Spleen (tissue), 11 donors: Measurements from ENCODE around the gene HPCAL4. TPM values are rescaled to one million over a fixed set of nuclear protein-coding genes. Genes with fewer than 3 reads are reported as not detected.

Source experiments
- DNase-seq: peaks from one replicate; pipeline ENCODE4 v3.0.0-alpha.2; 2020
- H3K27ac ChIP-seq, 8 donors: fragments of 200-600 bp; sonication (generic) in 7 of 8; 1 replicate in 4 of 8; 2 replicates in 4 of 8; pipeline versions ENCODE4 v1.5.0 to v1.8.0; 2016 to 2021; ENCODE audit warnings: inconsistent platforms in 4 of 8, mild to moderate bottlenecking in 4 of 8, moderate library complexity in 1 of 8
- H3K27me3 ChIP-seq, 7 donors: fragments of 200-600 bp; sonication (generic) in 6 of 7; replicated peaks in 1 of 7; 1 replicate in 4 of 7; 2 replicates in 3 of 7; pipeline versions ENCODE4 v1.5.0 to v1.8.0; 2016 to 2021; ENCODE audit warnings: inconsistent platforms in 3 of 7, mild to moderate bottlenecking in 1 of 7
- H3K36me3 ChIP-seq, 6 donors: fragments of 200-600 bp; sonication (generic) in 5 of 6; 1 replicate in 4 of 6; 2 replicates in 2 of 6; pipeline versions ENCODE4 v1.5.0 to v1.8.0; 2016 to 2021; ENCODE audit warnings: inconsistent platforms in 2 of 6
- H3K4me1 ChIP-seq, 6 donors: fragments of 200-600 bp; sonication (generic) in 5 of 6; 1 replicate in 3 of 6; 2 replicates in 3 of 6; pipeline versions ENCODE4 v1.5.0 to v1.8.0; 2016 to 2021; ENCODE audit warnings: inconsistent platforms in 3 of 6
- H3K4me3 ChIP-seq, 8 donors: fragments of 200-600 bp; sonication (generic) in 7 of 8; 1 replicate in 4 of 8; 2 replicates in 4 of 8; pipeline versions ENCODE4 v1.5.0 to v1.8.0; 2016 to 2021; ENCODE audit warnings: inconsistent platforms in 4 of 8, mild to moderate bottlenecking in 4 of 8, moderate library complexity in 2 of 8
- H3K9me3 ChIP-seq, 8 donors: fragments of 200-600 bp; sonication (generic) in 7 of 8; 1 replicate in 4 of 8; 2 replicates in 4 of 8; pipeline versions ENCODE4 v1.5.0 to v1.8.0; 2016 to 2021; ENCODE audit warnings: inconsistent platforms in 4 of 8
- POLR2A ChIP-seq, 3 donors: fragments of 450-650 bp; IDR thresholded peaks; one replicate each; pipeline ENCODE4 v1.5.1; 2017; ENCODE audit warnings: antibody characterized with exemption in 3 of 3, mild to moderate bottlenecking in 1 of 3
- POLR2AphosphoS5 ChIP-seq, 3 donors: sonication (generic); formaldehyde crosslinking; IDR thresholded peaks; one replicate each; pipeline ENCODE4 v1.5.1; 2017; ENCODE audit warnings: antibody characterized with exemption in 3 of 3
- WGBS, 5 donors: extraction: QIAGEN DNeasy Blood & Tissue Kit in 3 of 5; methylation state at CpG; one replicate each; pipeline versions ENCODE4 v1.1.5 to v1.1.7; 2013 to 2018; 5-methylcytosine and 5-hydroxymethylcytosine counted together
- intact Hi-C: fragments of 100-400 bp; cut with DNase I; formaldehyde crosslinking; loops from one replicate; pipeline ENCODE4 v1.15.0; 2023; ENCODE audit warnings: low total_unique reads
- polyA plus RNA-seq, 3 donors: library from polyadenylated mRNA; stranded (reverse); fragments of 200-250 nt; gene quantifications; one replicate each; pipeline ENCODE4 v1.2.1, GENCODE V29; 2013
- total RNA-seq, 7 donors: library from RNA; depleted of rRNA in 3 of 7; stranded (reverse); fragments of >200 nt in 3 of 7; fragmentation: NEBNext Ultra II Directional in 4 of 7; extraction: Animal tissue kit (Norgen Biotek cat#: 25700) in 4 of 7; gene quantifications; one replicate each; pipeline versions ENCODE4 v1.1.0 to v1.2.1, GENCODE V29; 2016 to 2021
- TF ChIP-seq, protein P1 (sequence below), 11 experiments: fragments of 200-600 bp in 7 of 11; fragments of 450-650 bp in 4 of 11; sonication (generic) in 4 of 11; IDR thresholded peaks in 8 of 11; conservative IDR thresholded peaks in 3 of 11; 1 replicate in 7 of 11; 2 replicates in 4 of 11; pipeline versions ENCODE4 v1.4.0 to v1.8.0; 2016 to 2021; ENCODE audit warnings: antibody characterized with exemption in 11 of 11, inconsistent platforms in 4 of 11, mild to moderate bottlenecking in 1 of 11
- donor health status: healthy with polysubstance abuse.
- donor health status: DM: no; HTN: no; CAD: no; lungs with moderate emphysema.
- donor health status: DM: no; HTN: no; CAD: no.
- donor health status: Bipolar disorder and iron deficiency.
- donor health status: healthy.
- donor health status: DM: no; HTN: no; CAD: no.
- donor health status: DM: yes; HTN: yes; CAD: no.

The HPCAL4 gene
- total and polyA plus RNA-seq, 10 donors: 0.10 to 0.70 (median 0.39) TPM

GRCh38 chr1:39668894-39669293, 22.3 kb downstream of the HPCAL4 start:
- TF ChIP-seq POLR2A (IDR thresholded peaks at IDR 0.05) (no peak), POLR2AphosphoS5 (IDR thresholded peaks at IDR 0.05) (no peak)
- TF ChIP-seq, protein P1, sequence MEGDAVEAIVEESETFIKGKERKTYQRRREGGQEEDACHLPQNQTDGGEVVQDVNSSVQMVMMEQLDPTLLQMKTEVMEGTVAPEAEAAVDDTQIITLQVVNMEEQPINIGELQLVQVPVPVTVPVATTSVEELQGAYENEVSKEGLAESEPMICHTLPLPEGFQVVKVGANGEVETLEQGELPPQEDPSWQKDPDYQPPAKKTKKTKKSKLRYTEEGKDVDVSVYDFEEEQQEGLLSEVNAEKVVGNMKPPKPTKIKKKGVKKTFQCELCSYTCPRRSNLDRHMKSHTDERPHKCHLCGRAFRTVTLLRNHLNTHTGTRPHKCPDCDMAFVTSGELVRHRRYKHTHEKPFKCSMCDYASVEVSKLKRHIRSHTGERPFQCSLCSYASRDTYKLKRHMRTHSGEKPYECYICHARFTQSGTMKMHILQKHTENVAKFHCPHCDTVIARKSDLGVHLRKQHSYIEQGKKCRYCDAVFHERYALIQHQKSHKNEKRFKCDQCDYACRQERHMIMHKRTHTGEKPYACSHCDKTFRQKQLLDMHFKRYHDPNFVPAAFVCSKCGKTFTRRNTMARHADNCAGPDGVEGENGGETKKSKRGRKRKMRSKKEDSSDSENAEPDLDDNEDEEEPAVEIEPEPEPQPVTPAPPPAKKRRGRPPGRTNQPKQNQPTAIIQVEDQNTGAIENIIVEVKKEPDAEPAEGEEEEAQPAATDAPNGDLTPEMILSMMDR (IDR thresholded peaks at IDR 0.05 in 8 of 11, conservative IDR thresholded peaks at IDR 0.05 in 3 of 11): no peak
- 85 to 96% (median 93%) methylated on average over 3 of the region's 3 CpGs for WGBS, 5 donors

DNA sequence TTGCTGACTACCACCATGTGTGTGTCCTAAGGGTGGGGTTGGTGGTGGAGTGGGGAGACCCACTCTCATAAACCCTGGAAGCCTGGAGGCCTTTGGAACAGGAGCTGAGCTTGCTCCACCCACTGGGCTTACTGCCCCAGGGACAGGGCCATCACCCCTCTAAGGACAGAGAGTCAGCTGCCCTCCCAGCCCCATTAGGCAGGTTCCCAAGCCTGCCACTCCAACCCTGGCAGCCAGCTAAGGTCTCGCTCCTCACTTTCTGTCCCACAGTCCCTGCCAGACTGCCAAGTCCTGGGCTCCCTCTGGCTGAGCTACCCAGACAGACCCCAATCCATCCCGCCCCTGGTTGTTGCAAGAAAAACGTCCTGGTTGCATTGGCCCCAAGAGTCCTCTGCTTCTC, 23.1 kb downstream of the HPCAL4 start:
- H3K36me3 ChIP-seq: no peaks in the 10 kb centered on the region
- H3K4me3 ChIP-seq: no peak overlapping the region
- no peak for DNase-seq
- intact Hi-C loops: no loop called here
- H3K4me1 ChIP-seq: peaks cover 8 to 21% (median 16%) of the 10 kb centered on the region in 6 donors
- no peak for TF ChIP-seq POLR2AphosphoS5 (IDR thresholded peaks at IDR 0.05)
- no peak for TF ChIP-seq POLR2A (IDR thresholded peaks at IDR 0.05)
- TF ChIP-seq, protein P1 (IDR thresholded peaks at IDR 0.05 in 8 of 11, conservative IDR thresholded peaks at IDR 0.05 in 3 of 11): no peak
- peaks cover 0 to 62% (median 26%) of the 10 kb centered on the region in 7 donors for H3K27me3 ChIP-seq
- H3K9me3 ChIP-seq: no peaks in the 10 kb centered on the region
- H3K27ac ChIP-seq: no peak overlapping the region
- 77 to 98% (median 85%) methylated on average over 3 of the region's 3 CpGs for WGBS, 5 donors

More at GRCh38 chr1:39668894-39669293, 22.3 kb downstream of the HPCAL4 start:
- Histone ChIP-seq H3K4me1 (peaks cover 8 to 21% (median 16%) of the 10 kb centered on the region in 6 donors), H3K9me3 (no peaks in the 10 kb centered on the region), H3K4me3 (no peak overlapping the region), H3K27ac (no peak overlapping the region), H3K36me3 (no peaks in the 10 kb centered on the region), H3K27me3 (peaks cover 0 to 69% (median 26%) of the 10 kb centered on the region in 7 donors)
- no peak for DNase-seq
- intact Hi-C loops: no loop called here

GRCh38 chr1:39666772-39667171, 24.5 kb downstream of the HPCAL4 start:
- TF ChIP-seq POLR2AphosphoS5 (IDR thresholded peaks at IDR 0.05) (no peak), POLR2A (IDR thresholded peaks at IDR 0.05) (no peak)
- TF ChIP-seq, protein P1 (IDR thresholded peaks at IDR 0.05 in 8 of 11, conservative IDR thresholded peaks at IDR 0.05 in 3 of 11): no peak
- Histone ChIP-seq H3K4me1 (peaks cover 4 to 11% (median 9%) of the 10 kb centered on the region in 6 donors), H3K36me3 (no peaks in the 10 kb centered on the region), H3K27me3 (peaks cover 0 to 48% (median 17%) of the 10 kb centered on the region in 7 donors), H3K27ac (no peak overlapping the region), H3K4me3 (no peak overlapping the region), H3K9me3 (no peaks in the 10 kb centered on the region)
- 52 to 78% (median 67%) methylated on average over 3 of the region's 3 CpGs for WGBS, 5 donors
- intact Hi-C loops: no loop called here
- no peak for DNase-seq

- Histone ChIP-seq H3K9me3 (no peaks in the 10 kb centered on the region), H3K36me3 (no peaks in the 10 kb centered on the region), H3K27ac (no peak overlapping the region), H3K4me1 (no peaks in the 10 kb centered on the region), H3K27me3 (peaks cover 0 to 17% (median 0%) of the 10 kb centered on the region in 7 donors), H3K4me3 (no peak overlapping the region)
- WGBS, 5 donors: 82 to 91% (median 88%) methylated on average over 6 to 8 of the region's 8 CpGs
- no peak for TF ChIP-seq POLR2A (IDR thresholded peaks at IDR 0.05)
- no peak for TF ChIP-seq POLR2AphosphoS5 (IDR thresholded peaks at IDR 0.05)
- TF ChIP-seq, protein P1 (IDR thresholded peaks at IDR 0.05 in 8 of 11, conservative IDR thresholded peaks at IDR 0.05 in 3 of 11): no peak
- intact Hi-C loops: no loop called here
- DNase-seq: no peak
Measured at GRCh38 chr1:39663559-39663958, 27.7 kb downstream of the HPCAL4 start.
